HepG2 (cell line): ENCODE results near the gene MFAP1. TPM values are rescaled to one million over a fixed set of nuclear protein-coding genes. Genes with fewer than 3 reads are reported as not detected.
A peak's percentile ranks its signal among the peaks of the same experiment; 100 is the strongest.

Experiments
- ARHGAP35 ChIP-seq: sonication (generic); formaldehyde crosslinking; IDR thresholded peaks from 2 replicates; pipeline ENCODE4 v1.9.0; 2022; ENCODE audit warnings: mild to moderate bottlenecking, inconsistent platforms, moderate library complexity, missing genetic modification reagents, borderline replicate concordance
- ATF3 ChIP-seq: sonication (generic); formaldehyde crosslinking; IDR thresholded peaks from 2 replicates; pipeline ENCODE4 v1.4.0; 2020; ENCODE audit warnings: missing genetic modification reagents
- CCDC6 ChIP-seq: sonication (generic); formaldehyde crosslinking; IDR thresholded peaks from 2 replicates; pipeline ENCODE4 v1.8.1; 2022; ENCODE audit warnings: mild to moderate bottlenecking, missing genetic modification reagents, moderate library complexity
- ELF3 ChIP-seq: IDR thresholded peaks from 2 replicates; pipeline ENCODE4 v1.6.1; 2016; ENCODE audit warnings: missing genetic modification reagents, missing compliant biosample characterization
- IKZF1 ChIP-seq: fragments of 450-650 bp; IDR thresholded peaks from 2 replicates; pipeline ENCODE4 v1.7.1; 2016
- IRF2 ChIP-seq: IDR thresholded peaks from 2 replicates; pipeline ENCODE4 v1.6.1; 2018; ENCODE audit warnings: missing genetic modification reagents, missing compliant biosample characterization
- LBX2 ChIP-seq: sonication (generic); formaldehyde crosslinking; IDR thresholded peaks from 2 replicates; pipeline ENCODE4 v1.5.0; 2020; ENCODE audit warnings: missing genetic modification reagents, mild to moderate bottlenecking, borderline replicate concordance
- MAF1 ChIP-seq: sonication (generic); formaldehyde crosslinking; IDR thresholded peaks from 2 replicates; pipeline ENCODE4 v1.5.0; 2020; ENCODE audit warnings: missing genetic modification reagents, borderline replicate concordance
- RXRB ChIP-seq: IDR thresholded peaks from 2 replicates; pipeline ENCODE4 v1.6.1; 2016; ENCODE audit warnings: borderline replicate concordance, missing genetic modification reagents, missing compliant biosample characterization
- SALL1 ChIP-seq: sonication (generic); formaldehyde crosslinking; IDR thresholded peaks from 2 replicates; pipeline ENCODE4 v1.8.0; 2022; ENCODE audit warnings: mild to moderate bottlenecking, missing genetic modification reagents
- SMAD3 ChIP-seq: sonication (generic); formaldehyde crosslinking; IDR thresholded peaks from 2 replicates; pipeline ENCODE4 v1.4.0; 2020; ENCODE audit warnings: missing genetic modification reagents
- SP2 ChIP-seq: sonication (generic); formaldehyde crosslinking; IDR thresholded peaks from 2 replicates; pipeline ENCODE4 v1.5.1; 2020; ENCODE audit warnings: mild to moderate bottlenecking, missing genetic modification reagents
- TSC22D2 ChIP-seq: sonication (generic); formaldehyde crosslinking; IDR thresholded peaks from 2 replicates; pipeline ENCODE4 v1.5.1; 2020; ENCODE audit warnings: missing genetic modification reagents, mild to moderate bottlenecking, borderline replicate concordance
- ZNF124 ChIP-seq: sonication (generic); formaldehyde crosslinking; IDR thresholded peaks from 2 replicates; pipeline ENCODE4 v1.4.0; 2020; ENCODE audit warnings: missing genetic modification reagents
- ZNF138 ChIP-seq: sonication (generic); formaldehyde crosslinking; IDR thresholded peaks from 2 replicates; pipeline ENCODE4 v1.5.0; 2020; ENCODE audit warnings: mild to moderate bottlenecking, low read depth, missing genetic modification reagents
- ZNF20 ChIP-seq: sonication (generic); formaldehyde crosslinking; IDR thresholded peaks from 2 replicates; pipeline ENCODE4 v1.4.0; 2020; ENCODE audit warnings: mild to moderate bottlenecking, moderate library complexity, missing genetic modification reagents
- ZNF232 ChIP-seq: sonication (generic); formaldehyde crosslinking; IDR thresholded peaks from 2 replicates; pipeline ENCODE4 v1.4.0; 2020; ENCODE audit warnings: missing genetic modification reagents, borderline replicate concordance
- ZNF501 ChIP-seq: sonication (generic); formaldehyde crosslinking; IDR thresholded peaks from 2 replicates; pipeline ENCODE4 v1.5.1; 2020; ENCODE audit warnings: mild to moderate bottlenecking, moderate library complexity, missing genetic modification reagents
- ZNF569 ChIP-seq: sonication (generic); formaldehyde crosslinking; IDR thresholded peaks from 2 replicates; pipeline ENCODE4 v1.5.0; 2020; ENCODE audit warnings: mild to moderate bottlenecking, missing genetic modification reagents, moderate library complexity, borderline replicate concordance
- ZNF710 ChIP-seq: sonication (generic); formaldehyde crosslinking; IDR thresholded peaks from 2 replicates; pipeline ENCODE4 v1.5.0; 2020; ENCODE audit warnings: mild to moderate bottlenecking, missing genetic modification reagents, borderline replicate concordance
- ZNF724P ChIP-seq: sonication (generic); formaldehyde crosslinking; IDR thresholded peaks from 2 replicates; pipeline ENCODE4 v1.8.0; 2022; ENCODE audit warnings: missing genetic modification reagents, borderline replicate concordance
- ZNF775 ChIP-seq: sonication (generic); formaldehyde crosslinking; IDR thresholded peaks from 2 replicates; pipeline ENCODE4 v1.4.0; 2020; ENCODE audit warnings: missing genetic modification reagents, mild to moderate bottlenecking, moderate library complexity, borderline replicate concordance
- polyA plus RNA-seq, 8 experiments: library from polyadenylated mRNA; depleted of rRNA in 3 of 8; stranded (reverse) in 7 of 8; unstranded in 1 of 8; fragments of >200 nt; fragmentation: Illumina TruSeq in 4 of 8; extraction: Trizol in 4 of 8; gene quantifications; 2 replicates each; pipeline versions ENCODE4 v1.2.1 to v1.2.3, GENCODE V29; 2011 to 2016; ENCODE audit warnings: low read depth in 4 of 8, missing spikeins in 1 of 8, mixed read lengths in 1 of 8; ENCODE audit not compliant: insufficient read depth in 1 of 8
- total RNA-seq, 5 experiments: library from RNA; depleted of rRNA; stranded (reverse); fragments of >200 nt; fragmentation: Illumina TruSeq; extraction: Trizol; gene quantifications; 2 replicates each; pipeline ENCODE4 v1.2.3, GENCODE V29; 2016; ENCODE audit warnings: low read depth in 1 of 5
- TF ChIP-seq, protein P1 (sequence below): sonication (generic); formaldehyde crosslinking; IDR thresholded peaks from 2 replicates; pipeline ENCODE4 v1.5.0; 2020; ENCODE audit warnings: mild to moderate bottlenecking, missing genetic modification reagents, borderline replicate concordance

Gene MFAP1
- total and polyA plus RNA-seq, 2 of the 13 experiments (the other 11 are each of a cell fraction or from before 2014, with no cell fraction given) = 11.8 to 39.5 TPM

- TF ChIP-seq ZNF124 (CRISPR knock-in tag) (no peak), LBX2 (peak; percentile 77; the same call in 1 of the 2 replicates), IRF2 (no peak), ATF3 (CRISPR knock-in tag) (no peak), ARHGAP35 (CRISPR knock-in tag) (no peak; the same call in 1 of the 2 replicates), ZNF501 (peak; percentile 93), MAF1 (CRISPR knock-in tag) (no peak), ZNF569 (no peak), TSC22D2 (CRISPR knock-in tag) (no peak), ZNF775 (CRISPR knock-in tag) (no peak), CCDC6 (CRISPR knock-in tag) (peak; percentile 47; the same call in 1 of the 2 replicates), ZNF724P (CRISPR knock-in tag) (peak; percentile 69; the same call in 1 of the 2 replicates), ZNF20 (CRISPR knock-in tag) (no peak), SMAD3 (0 out of 2 replicates have a peak, but pooled peaks have one; percentile 20), ZNF710 (CRISPR knock-in tag) (0 out of 2 replicates have a peak, but pooled peaks have one; percentile 43), ZNF232 (CRISPR knock-in tag) (0 out of 2 replicates have a peak, but pooled peaks have one; percentile 31), SP2 (CRISPR knock-in tag) (peak; percentile 68), ELF3 (CRISPR knock-in tag) (peak; percentile 81), SALL1 (peak; percentile 80), RXRB (CRISPR knock-in tag) (peak; percentile 32; the same call in 1 of the 2 replicates), ZNF138 (CRISPR knock-in tag) (peak; percentile 13; the same call in 1 of the 2 replicates), IKZF1 (no peak)
- TF ChIP-seq, protein P1, sequence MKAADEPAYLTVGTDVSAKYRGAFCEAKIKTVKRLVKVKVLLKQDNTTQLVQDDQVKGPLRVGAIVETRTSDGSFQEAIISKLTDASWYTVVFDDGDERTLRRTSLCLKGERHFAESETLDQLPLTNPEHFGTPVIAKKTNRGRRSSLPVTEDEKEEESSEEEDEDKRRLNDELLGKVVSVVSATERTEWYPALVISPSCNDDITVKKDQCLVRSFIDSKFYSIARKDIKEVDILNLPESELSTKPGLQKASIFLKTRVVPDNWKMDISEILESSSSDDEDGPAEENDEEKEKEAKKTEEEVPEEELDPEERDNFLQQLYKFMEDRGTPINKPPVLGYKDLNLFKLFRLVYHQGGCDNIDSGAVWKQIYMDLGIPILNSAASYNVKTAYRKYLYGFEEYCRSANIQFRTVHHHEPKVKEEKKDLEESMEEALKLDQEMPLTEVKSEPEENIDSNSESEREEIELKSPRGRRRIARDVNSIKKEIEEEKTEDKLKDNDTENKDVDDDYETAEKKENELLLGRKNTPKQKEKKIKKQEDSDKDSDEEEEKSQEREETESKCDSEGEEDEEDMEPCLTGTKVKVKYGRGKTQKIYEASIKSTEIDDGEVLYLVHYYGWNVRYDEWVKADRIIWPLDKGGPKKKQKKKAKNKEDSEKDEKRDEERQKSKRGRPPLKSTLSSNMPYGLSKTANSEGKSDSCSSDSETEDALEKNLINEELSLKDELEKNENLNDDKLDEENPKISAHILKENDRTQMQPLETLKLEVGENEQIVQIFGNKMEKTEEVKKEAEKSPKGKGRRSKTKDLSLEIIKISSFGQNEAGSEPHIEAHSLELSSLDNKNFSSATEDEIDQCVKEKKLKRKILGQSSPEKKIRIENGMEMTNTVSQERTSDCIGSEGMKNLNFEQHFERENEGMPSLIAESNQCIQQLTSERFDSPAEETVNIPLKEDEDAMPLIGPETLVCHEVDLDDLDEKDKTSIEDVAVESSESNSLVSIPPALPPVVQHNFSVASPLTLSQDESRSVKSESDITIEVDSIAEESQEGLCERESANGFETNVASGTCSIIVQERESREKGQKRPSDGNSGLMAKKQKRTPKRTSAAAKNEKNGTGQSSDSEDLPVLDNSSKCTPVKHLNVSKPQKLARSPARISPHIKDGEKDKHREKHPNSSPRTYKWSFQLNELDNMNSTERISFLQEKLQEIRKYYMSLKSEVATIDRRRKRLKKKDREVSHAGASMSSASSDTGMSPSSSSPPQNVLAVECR = peak; percentile 85; the same call in 1 of the 2 replicates
These were observed 24.0 kb downstream of the MFAP1 start, which contains the start of gene HYPK (continued) for GRCh38 chr15:43800286-43801141.
